ENCODE results near the gene WDR90. TPM values are rescaled to one million over a fixed set of nuclear protein-coding genes. Genes with fewer than 3 reads are reported as not detected.

WDR90 gene
- total RNA-seq, 1 experiment from 2014 or later: 68.2 TPM

DNA sequence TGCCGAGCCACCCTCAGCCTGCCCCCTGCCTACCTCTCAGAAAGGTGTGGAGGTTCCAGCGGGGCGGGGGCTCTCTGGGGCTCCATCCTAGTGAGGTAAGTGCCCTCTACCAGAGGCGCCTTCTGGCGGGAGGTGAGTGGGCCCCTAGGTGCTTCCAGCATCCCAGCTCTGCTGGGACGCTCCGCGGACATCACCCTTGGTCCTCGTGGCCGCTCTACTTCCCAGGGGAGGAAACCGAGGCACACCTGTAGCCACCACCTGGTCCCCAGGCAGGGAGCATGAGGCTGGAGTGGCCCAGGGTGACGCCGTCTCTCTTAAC, 6.2 kb upstream of the WDR90 start:
- peaks cover 7 to 21% of the 10 kb centered on the region in 2 experiments for H3K4me1 Mint-ChIP-seq
- no peaks in the 10 kb centered on the region; the same call in 1 of the 2 replicates for H3K27me3 Mint-ChIP-seq (ENCODE audit: low read depth)
- Histone ChIP-seq H3K23me2 (ENCODE audit: insufficient read length, low read depth, low read length, poor library complexity, severe bottlenecking) (peaks cover 6% of the 10 kb centered on the region), H3K14ac (ENCODE audit: insufficient read depth, low read length) (no peak overlapping the region), H3K56ac (ENCODE audit: insufficient read length, low read depth, low read length) (no peak overlapping the region), H3K4me1 (ENCODE audit: insufficient read depth, low read length) (no peaks in the 10 kb centered on the region; the same call in 1 of the 2 replicates), H4K91ac (ENCODE audit: insufficient read length, low read depth, low read length) (no peak overlapping the region), H3K9ac (ENCODE audit: extremely low read depth, insufficient read length, low read length) (no peak overlapping the region), H4K5ac (ENCODE audit: insufficient read length, low read depth, low read length) (no peak overlapping the region), H4K20me1 (ENCODE audit: control insufficient read depth, insufficient read depth, insufficient read length) (no peaks in the 10 kb centered on the region), H3K4ac (ENCODE audit: low read depth, low read length) (no peak overlapping the region), H2BK120ac (ENCODE audit: low read depth, low read length, poor library complexity, severe bottlenecking) (no peak overlapping the region), H4K8ac (replicated peaks; ENCODE audit: insufficient read length, low read depth, low read length) (no peak overlapping the region), H3K4me2 (ENCODE audit: insufficient read depth, insufficient read length, low read length) (peak overlapping the region; percentile 55), H3K27ac (ENCODE audit: insufficient read length, low read depth, low read length) (no peak overlapping the region), H3K9me3 (ENCODE audit: control insufficient read depth, low read depth, low read length) (no peaks in the 10 kb centered on the region), H2BK20ac (ENCODE audit: low read depth, low read length, poor library complexity, severe bottlenecking) (no peak overlapping the region), H3T11ph (ENCODE audit: low read length) (no peak overlapping the region), H2BK15ac (ENCODE audit: low read depth, low read length) (no peak overlapping the region), H2BK12ac (ENCODE audit: insufficient read length, low read depth, low read length) (no peak overlapping the region), H3K18ac (ENCODE audit: insufficient read length, low read depth, low read length) (no peak overlapping the region), H3K23ac (ENCODE audit: insufficient read length, low read depth, low read length) (no peak overlapping the region), H2BK5ac (ENCODE audit: insufficient read length, low read length) (no peak overlapping the region), H2AK5ac (ENCODE audit: insufficient read length, low read length) (no peak overlapping the region), H2AFZ (ENCODE audit: low read length) (no peak overlapping the region), H3K27me3 (ENCODE audit: insufficient read depth, low read length) (no peaks in the 10 kb centered on the region), H3K79me2 (ENCODE audit: insufficient read depth, low read length) (no peaks in the 10 kb centered on the region), H3K79me1 (ENCODE audit: insufficient read depth, low read depth, low read length, poor library complexity, severe bottlenecking) (no peaks in the 10 kb centered on the region)
- DNase-seq: no peak
- no peak overlapping the region for H3K27ac Mint-ChIP-seq
- H3K9me3 Mint-ChIP-seq: no peaks in the 10 kb centered on the region
- peak overlapping the region; percentile 68 to 77 for H3K4me3 Mint-ChIP-seq
- peaks cover 2 to 15% (median 4%) of the 10 kb centered on the region in 3 experiments; a peak in 4 of 7 replicates for H3K36me3 Mint-ChIP-seq (ENCODE audit: insufficient read depth in 1 of 3, low read depth in 3 of 3)
- WGBS (ENCODE audit: extremely low coverage, insufficient read length, low lambda C conversion rate): no CpG with 5 or more reads among the region's 13 CpGs
- TF ChIP-seq, protein P1, sequence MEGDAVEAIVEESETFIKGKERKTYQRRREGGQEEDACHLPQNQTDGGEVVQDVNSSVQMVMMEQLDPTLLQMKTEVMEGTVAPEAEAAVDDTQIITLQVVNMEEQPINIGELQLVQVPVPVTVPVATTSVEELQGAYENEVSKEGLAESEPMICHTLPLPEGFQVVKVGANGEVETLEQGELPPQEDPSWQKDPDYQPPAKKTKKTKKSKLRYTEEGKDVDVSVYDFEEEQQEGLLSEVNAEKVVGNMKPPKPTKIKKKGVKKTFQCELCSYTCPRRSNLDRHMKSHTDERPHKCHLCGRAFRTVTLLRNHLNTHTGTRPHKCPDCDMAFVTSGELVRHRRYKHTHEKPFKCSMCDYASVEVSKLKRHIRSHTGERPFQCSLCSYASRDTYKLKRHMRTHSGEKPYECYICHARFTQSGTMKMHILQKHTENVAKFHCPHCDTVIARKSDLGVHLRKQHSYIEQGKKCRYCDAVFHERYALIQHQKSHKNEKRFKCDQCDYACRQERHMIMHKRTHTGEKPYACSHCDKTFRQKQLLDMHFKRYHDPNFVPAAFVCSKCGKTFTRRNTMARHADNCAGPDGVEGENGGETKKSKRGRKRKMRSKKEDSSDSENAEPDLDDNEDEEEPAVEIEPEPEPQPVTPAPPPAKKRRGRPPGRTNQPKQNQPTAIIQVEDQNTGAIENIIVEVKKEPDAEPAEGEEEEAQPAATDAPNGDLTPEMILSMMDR (conservative IDR thresholded peaks at IDR 0.05): no peak
